ENCODE measurements around the gene CASQ2.

Gene CASQ2

GRCh38 chr1:115726570-115726969 is 41.9 kb downstream of the CASQ2 start:
- DNase-seq, result no peak

GRCh38 chr1:115726161-115726560 is 42.4 kb downstream of the CASQ2 start:
- no peak for DNase-seq

- no peak for DNase-seq
Measured at GRCh38 chr1:115725600-115725999, 42.9 kb downstream of the CASQ2 start.

DNA sequence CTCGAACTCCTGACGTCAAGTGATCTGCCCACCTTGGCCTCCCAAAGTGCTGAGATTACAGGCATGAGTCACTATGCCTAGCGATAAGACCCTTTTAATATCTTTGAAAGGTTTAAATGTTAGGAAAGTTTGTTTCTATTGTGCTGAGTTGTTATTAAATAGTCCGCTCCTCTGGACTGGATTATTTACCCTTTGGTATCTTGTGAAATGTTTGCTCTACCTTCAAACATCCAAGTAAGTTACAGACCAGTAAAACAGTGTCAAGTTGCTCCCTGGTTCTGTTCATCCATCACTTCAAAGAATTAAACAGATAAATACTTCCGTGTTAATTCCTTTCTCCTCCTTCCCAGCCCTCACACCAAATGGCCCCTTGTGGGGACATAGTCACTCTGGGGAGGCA is 44.8 kb downstream of the CASQ2 start:
- DNase-seq, result no peak

GRCh38 chr1:115722221-115722620 is 46.3 kb downstream of the CASQ2 start:
- DNase-seq, result no peak

DNA sequence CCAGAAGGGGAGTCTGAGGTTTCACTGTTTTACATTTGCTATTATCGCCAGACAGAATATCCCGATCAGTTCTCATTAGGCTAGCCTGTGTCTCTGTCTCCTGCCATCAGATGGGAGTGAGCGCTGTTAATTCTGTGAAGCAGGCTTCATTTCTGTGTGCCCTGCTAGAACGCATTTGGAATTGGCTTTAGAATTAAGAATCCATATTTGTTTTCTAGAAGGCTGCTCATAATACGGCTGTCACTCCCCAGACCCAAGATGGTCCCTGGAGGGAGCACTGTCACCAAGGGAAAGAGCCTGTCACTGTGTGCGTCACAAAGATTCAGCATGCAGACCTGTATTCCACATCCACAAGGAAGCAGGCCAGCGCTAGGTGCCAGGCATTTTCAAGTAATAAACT is 49.2 kb downstream of the CASQ2 start:
- no peak for DNase-seq

DNA sequence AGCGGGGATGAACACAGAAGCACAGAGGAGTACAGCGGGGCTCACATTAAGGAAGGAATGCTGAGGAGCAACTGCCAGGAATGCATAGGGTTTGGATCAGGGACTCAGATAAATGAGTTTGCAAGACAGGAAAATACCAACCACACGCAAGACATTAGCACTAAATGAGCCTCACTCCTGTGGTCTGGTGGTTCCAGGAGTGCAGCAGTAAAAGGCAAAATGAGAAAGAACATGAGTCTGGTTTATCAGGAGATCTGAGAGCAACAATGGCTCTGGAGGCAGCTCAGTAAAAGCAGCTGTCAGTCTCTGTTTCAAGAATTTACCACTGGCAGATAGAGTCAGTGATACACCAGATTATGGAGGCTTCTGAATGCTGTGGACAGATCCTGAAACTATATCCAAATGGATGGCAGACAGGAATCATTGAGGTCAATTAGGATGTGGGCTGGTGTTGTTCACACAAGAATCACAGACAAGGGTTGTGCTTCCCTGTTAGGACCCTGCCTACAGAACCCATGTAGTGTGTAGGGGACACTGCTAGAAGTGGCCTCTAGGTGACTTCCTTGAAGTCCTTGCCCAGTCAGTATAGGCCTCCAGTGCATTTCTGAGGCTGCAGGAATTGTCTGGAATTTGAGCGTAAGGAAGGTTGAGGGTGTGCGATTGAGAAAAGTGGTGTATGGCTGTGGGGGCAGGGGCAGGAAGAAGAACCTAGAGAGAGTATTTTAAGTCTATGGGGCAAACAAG is 50.3 kb downstream of the CASQ2 start:
- no peak for DNase-seq

- DNase-seq, result peak; percentile 14
Measured at GRCh38 chr1:115717541-115717940, 51.0 kb downstream of the CASQ2 start.

DNA sequence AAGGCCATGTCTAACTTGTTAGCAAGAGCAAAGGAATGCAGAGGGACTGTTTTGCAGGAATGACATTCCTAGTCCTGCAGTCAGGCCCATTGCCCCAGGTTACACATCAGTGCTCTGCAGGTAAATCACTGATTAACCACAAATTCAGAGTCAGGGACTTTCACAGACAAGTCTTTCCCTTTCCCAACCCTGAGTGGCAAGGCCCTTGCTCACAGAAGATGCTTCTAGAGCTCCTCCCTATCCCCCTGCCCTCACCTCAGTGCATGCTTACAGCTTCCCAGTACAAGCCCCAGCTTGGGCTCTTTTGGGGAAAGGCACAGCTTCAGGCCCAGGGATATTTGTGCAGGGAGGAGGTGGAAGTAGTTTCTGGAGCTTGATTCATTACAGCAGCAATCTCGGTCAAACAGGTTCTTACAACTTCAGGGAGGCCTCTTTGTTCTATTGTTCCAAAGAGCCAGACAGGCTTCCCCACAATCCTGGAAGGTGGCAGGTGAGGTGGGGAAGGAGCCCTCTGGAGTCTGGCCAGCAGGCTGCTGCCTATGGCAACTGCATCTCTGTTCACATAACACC is 53.9 kb downstream of the CASQ2 start:
- no peak for DNase-seq

DNA sequence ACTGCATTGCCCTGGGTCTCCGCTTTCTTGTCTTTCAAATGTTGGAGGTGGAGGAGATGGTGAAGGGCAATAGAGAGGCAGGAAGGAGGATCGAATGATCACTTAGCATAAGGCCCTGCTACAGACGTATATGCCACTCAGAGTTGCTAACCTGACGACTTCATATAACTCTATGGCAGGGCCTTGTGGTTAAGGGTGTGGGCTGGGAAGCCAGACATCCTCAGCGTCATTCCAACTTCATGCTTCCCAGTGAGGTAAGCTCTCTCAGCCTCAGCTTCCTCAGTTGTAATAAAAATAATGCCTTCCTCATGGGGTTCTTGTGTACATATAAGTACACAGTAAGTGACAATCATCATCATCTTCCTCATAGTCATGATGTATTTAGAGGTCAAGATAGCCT is 54.6 kb downstream of the CASQ2 start:
- no peak for DNase-seq

- no peak for DNase-seq
Measured at GRCh38 chr1:115712911-115713609, 55.5 kb downstream of the CASQ2 start.

DNA sequence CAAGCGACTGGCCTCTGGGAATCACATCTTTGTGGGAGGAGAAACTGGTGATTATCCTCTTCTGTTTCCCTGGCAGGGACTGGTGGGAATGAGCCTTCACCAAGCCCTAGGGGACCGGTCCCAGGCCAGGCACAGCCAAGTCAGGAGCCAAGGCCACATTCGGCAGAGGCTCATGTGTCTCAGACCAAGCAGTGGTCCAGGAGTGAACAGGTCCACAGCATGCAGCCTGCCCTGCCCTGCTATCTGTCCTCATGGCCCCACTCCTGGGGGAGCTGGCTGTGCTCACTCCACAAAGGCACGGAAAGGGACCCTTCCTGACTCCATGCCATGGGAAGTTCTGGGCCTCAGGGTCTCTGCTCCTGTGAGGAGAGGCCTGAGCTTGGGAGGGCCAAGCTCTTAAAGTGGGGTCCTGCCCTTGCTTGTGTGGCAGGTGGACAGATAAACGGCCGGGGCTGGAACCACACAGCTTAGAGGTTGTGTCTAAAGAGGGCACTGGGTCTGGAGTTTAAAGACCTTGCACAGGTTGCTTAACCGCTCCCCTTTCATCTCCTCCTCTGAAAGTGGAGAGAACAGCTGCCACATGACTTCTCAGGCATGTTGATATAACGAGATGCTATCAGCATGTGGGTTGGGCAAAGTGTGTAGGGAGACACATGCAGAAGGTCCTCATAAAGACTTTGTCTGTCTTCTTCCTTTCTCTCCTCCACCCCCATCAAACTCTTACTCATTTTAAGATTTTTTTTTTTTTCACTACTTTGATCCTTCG is 57.5 kb downstream of the CASQ2 start:
- no peak for DNase-seq

GRCh38 chr1:115706587-115707425 is 61.7 kb downstream of the CASQ2 start:
- DNase-seq, result peak; percentile 11

DNA sequence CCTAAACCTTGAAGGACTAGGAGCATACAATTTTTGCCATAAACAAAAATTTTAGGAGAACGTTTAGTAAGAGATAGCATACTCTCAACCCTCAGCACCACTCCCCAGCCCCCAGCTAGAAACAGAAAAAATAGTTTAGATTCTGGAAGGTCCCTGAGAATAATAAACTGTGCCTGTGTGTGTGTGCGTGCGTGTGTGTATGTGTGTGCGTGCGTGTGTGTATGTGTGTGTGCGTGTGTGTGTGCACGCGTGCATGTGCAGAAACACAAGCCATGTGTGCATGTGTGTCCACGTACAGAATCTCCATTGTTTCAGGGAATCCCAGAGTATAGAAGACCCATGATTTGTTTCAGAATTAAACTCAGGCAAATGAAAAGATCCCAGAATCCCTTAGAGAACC is 62.6 kb downstream of the CASQ2 start:
- DNase-seq, result no peak

- DNase-seq, result no peak
Measured at GRCh38 chr1:115705085-115705951, 63.2 kb downstream of the CASQ2 start.

DNA sequence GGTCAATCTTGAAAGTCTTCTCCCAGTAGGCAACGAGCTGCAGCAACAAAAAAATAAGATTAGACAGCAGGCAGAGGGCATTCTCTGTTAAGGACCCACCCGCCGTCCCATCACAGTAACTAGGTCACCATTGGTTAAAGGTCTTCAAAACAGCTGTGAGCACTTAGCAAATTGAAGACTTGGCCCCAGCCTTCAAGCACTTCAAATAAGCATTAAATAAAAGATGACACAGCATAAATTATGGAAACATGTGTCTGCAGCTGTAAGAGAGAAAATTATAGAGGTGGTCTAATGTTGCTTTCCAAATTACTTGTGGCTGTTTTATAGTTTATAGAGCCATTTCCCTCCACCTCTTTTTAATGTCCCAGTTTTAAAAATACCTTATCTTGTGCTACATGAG is 65.6 kb downstream of the CASQ2 start:
- no peak for DNase-seq

DNA sequence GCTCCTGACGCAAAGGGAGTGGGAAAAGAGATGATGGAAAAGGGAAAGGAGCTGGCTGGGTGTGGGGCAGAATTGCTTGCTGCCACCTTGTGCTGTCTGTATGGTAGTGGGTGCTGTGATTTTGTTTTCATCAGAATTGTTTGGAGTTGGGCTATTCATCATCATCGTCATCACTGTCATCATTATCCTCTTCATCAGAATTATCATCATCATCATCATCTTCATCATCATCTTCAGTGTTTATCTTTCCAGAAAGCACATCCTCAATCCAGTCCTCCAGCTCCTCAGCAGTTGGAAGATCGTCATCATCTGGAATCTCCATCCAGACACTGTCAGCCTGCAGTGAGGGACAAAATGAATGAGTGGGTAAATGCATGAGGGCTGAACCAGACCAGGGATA is 67.4 kb downstream of the CASQ2 start:
- no peak for DNase-seq

DNA sequence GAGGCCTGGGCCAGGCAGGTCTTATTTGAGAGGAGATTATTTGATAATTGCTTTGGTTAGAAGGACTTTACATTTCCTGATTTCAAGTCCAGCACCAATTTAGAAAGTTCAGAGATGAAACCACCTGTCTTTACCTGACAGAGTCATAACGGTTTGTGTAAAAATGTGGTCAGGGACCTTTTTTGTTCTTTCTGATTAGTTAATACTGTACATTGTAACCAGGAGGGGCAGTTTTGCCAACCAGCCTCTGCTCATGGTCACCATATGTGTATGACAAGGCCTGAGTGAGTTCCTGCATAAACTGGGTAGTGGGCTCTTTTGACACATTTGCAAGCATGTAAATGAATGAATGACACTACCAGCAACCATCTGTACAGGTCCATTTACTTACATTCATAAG is 70.9 kb downstream of the CASQ2 start:
- DNase-seq, result no peak

GRCh38 chr1:115694805-115695204 is 73.7 kb downstream of the CASQ2 start:
- no peak for DNase-seq

DNA sequence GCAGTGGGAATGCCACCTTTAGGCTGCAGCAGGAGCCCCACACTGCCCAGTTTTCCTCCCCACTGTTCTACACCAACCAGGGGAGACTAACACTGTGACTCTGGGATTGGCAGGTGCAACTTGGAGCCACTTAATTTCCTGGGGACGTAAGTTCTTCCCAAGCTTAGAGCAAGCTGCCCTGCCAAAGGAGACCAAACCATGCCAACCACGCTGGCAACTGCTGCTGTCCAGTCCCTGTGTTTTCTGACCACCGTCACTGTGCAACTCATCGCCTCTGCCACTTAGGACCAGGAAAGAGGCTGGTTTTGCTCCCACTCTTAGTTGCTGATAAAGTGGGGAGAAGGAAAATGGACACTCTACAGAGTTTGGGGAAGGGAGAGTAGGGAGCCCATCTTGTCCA is 76.3 kb downstream of the CASQ2 start:
- DNase-seq, result no peak

DNA sequence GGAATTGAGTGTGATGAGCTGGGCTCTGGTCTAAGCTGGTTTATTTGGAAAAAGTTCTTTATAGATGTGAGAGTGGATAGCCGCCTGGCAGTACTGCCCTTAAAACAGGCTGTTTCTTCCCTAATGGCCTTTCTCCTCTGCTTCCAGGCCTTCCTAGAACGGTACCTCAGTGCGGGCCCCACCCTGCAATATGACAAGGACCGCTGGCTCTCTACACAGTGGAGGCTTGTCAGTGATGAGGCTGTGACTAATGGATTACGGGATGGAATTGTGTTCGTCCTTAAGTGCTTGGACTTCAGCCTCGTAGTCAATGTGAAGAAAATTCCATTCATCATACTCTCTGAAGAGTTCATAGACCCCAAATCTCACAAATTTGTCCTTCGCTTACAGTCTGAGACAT is 77.5 kb downstream of the CASQ2 start:
- no peak for DNase-seq

- no peak for DNase-seq
Measured at GRCh38 chr1:115687744-115688143, 80.8 kb downstream of the CASQ2 start.

All from CD4-positive, alpha-beta T cell treated with Interleukin-12 subunit alpha and Interleukin-12 subunit beta, for 1 hour (primary cell).